Activated T-cell treated with anti-CD3 and anti-CD28 coated beads for 48 hours (primary cell): ENCODE data around the gene SLC25A17.
A peak's percentile ranks its signal among the peaks of the same experiment; 100 is the strongest.
"Not testable (repeated sequence)": the region's sequence is repeated elsewhere in the genome, so short reads cannot be mapped to it uniquely, and the experiment has no call there.

Source experiments
- DNase-seq: peaks from one replicate; pipeline ENCODE4 v3.0.0-alpha.2; 2020; ENCODE audit warnings: low read depth

The SLC25A17 gene, protein sequence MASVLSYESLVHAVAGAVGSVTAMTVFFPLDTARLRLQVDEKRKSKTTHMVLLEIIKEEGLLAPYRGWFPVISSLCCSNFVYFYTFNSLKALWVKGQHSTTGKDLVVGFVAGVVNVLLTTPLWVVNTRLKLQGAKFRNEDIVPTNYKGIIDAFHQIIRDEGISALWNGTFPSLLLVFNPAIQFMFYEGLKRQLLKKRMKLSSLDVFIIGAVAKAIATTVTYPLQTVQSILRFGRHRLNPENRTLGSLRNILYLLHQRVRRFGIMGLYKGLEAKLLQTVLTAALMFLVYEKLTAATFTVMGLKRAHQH

DNA sequence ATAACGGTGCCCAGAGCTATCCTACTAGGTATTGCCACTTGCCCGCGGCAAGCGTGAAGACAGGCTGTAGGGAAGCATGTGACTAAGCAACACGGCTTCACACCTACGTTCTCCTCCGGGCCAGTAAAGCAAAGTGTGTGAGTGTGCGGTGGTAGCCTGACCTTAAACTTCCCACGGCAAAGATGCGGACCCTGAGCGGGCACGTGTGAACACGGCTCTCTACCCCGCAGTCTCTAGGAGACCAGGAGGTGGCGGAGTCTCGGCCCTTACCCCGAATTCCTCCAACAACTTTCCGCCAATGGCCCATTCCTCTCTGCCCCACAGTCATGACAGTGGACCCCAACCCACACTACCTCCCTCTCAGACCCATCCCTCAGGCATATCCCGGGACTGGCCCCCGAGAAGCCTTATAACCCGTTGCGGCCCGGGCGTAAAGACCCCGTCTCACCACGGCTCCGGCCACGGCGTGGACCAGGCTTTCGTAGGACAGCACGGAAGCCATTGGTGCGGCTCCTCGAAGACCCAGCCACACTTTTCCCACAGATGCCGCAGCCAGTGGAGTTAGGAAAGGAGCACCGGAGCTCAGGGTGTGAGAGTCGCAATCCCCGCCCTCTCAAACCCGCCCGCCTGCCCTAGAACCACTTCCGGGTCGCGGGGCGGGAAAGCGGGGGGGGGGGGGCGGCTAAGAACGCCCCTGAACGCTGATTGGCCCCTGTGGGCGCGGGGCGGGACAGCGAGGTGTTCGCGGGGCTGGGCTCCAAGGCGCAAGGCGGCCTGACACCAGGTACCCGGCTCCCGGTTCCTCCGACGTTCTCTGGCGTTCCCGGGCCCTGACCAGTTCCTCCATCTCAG, at the start of gene SLC25A17:
Gene SLC25A17, minus strand, starts transcription at position 600 of the 852 bp plus-strand sequence. Its CDS starts 98 bp downstream, at position 502.
- peak; percentile 84 for DNase-seq

DNA sequence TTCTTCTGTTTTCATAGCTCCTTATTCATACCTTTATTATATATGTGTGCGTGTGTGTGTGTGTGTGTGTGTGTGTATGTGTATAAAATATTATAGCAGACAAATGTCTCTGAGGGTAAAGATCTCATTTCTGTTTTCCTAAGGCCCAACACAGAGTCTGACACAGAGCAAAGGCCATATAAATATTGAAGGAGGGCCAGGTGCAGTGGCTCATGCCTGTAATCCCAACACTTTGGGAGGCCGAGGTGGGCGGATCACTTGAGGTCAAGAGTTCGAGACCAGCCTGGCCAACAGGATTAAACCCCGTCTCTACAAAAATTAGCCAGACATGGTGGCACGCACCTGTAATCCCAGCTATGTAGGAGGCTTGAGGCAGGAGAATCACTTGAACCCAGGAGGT, 49.2 kb upstream of the SLC25A17 start:
- not testable (repeated sequence) for DNase-seq

DNA sequence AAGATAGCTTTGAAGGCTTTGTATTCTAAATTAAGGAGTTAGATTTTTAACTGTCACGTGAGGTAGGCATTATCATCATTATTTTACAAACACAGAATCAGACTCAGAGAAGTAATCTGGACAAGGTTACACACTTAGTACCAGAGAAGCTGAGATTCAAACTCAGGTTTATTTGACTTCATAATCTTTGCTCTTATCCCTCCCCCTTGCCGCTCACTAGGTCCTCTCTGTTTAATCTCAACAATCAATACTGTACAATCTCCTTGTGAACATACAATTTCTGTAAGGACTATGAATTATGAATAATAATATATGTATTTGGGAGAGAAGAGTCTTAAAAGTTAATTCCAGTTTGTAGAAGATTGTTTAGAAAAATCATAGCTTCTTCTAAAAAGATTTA, 48.0 kb upstream of the SLC25A17 start:
- DNase-seq = no peak

DNA sequence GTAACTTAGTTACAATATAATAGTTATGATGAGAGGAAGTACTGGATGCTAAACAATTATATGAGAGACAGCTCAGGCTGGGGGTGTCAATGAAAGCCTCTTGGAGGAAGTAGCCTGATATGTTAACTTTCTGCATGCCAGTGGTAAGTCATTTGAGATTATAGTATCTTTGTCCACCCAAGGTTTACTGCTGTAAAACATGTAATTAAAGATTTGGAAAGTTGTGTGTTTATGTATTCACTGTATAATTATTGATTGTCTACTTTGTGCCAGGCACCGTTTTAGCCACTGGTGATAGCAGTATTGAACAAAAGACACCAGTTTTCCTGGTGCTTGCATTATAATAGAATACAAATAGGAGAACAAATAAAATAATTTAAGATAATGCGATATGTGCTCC, 43.4 kb upstream of the SLC25A17 start:
- no peak for DNase-seq

DNA sequence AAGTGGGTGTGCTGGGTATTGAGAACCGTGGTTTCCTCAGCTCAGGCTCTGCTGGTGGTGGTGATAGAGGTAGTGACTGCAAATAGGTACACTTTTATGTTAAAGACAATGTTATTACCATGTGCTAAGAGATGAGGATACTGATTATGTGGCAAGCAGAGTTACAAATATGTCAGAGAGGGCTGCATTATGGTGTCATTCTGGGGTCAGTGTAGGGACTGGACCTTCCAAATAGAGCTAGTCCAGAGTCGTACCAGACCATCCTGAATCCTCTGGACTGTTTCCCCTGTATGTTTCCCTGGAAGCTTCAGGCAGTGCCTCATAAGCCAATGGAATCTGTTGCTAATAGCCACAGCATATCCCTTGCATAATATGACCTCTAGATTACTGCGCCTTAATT, 42.9 kb upstream of the SLC25A17 start, which contains the start of gene DNAJB7:
Gene DNAJB7, minus strand, starts transcription at position 101 of the 400 bp plus-strand sequence. CDS start 119 bp downstream, outside the sequence.
- DNase-seq = no peak

DNA sequence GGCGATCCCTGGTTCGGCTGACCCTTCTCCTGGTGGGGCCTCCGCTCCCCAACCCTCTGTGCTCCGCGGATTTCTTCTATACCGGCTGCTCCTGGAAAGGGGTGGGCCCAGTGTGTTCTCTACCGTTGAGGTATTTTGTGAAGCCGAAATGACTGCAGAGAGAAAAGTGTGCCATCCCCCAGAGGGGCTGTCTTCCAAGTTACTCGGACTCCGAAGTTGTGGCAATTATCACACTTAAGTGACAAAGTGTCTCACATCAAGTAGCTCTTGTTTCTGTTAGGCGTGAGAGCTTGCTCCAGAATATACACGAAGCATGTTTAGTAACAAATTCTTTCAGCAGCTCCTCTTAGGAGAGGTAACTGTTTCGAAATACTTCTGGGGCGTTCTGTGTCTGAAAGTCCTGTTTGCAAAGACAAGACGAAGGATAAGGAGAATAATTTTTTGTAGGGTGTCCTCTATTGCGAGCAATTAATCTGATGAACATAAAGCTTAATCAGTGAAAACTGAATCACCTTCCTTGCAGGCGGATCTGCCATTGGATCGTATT, 38.2 kb upstream of the SLC25A17 start:
- DNase-seq = no peak

DNA sequence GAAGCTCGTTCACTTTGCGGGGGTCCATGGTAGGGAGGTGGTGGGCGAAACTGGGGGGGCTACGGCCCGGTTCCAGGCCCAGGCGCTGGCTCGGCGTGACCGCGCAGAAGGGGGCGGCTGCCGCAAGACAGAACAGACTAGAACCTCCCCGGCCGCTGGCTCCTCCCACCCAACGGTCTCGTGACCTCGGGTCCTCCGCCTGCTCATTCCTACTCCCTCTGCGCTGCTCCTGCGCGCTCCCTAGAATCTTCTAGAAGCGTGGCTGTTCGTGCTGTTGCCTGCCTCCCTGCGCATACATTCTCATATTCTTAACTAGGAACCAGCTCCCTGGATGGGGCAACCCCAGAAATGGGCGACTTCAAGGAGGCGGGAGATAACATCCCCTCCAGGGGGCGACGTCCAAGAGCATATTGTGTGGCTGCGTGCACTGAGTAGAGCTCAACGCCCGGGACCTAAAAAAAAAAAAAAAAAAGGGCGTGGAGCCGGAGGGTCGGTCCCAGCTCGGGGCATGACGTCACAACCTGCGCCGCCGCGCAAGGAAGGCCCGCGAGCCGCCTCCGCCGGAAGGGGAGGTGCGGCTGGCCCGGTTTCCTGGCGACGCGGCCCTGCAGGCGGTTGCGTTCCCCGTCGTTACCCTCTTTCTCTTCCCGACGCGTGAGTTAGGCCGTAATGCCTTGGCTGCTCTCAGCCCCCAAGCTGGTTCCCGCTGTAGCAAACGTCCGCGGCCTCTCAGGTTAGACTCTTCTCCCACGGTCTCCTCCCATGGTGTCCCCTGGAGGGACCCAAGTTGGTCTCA, 37.6 kb upstream of the SLC25A17 start, which contains the start of the genes ST13 and XPNPEP3:
Gene ST13, minus strand, starts transcription at position 127 of the 796 bp plus-strand sequence. Its CDS starts 99 bp downstream, at position 28.
Gene XPNPEP3, plus strand, starts transcription at position 636 of the 796 bp plus-strand sequence. Its CDS starts 34 bp downstream, at position 670.
- peak; percentile 96 for DNase-seq

DNA sequence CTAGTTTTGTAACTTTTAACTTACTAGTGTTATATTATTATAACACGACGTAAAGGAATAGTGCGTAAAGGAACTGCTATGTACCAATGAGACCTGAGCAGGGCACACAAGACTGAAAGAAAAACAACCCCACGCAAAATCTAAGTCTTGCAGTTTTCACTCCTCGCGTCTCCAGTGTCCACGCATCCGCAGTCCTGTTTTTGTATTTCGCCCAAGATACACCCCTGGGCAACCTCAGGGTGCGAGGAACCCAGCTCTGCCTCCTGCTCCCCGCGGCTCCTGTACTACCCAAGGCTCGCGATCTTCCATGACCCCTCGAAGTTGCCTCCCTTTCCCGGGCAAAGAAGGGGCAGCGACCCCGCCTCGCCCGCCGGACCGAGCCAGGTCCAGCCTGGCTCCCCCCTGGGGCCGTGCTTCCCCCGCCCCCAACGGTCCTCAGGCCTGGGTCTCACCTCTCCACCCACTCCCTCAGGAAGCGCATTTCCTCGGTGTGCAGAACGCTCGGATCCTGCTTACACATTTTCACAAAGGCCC, 36.9 kb upstream of the SLC25A17 start:
- DNase-seq = no peak

DNA sequence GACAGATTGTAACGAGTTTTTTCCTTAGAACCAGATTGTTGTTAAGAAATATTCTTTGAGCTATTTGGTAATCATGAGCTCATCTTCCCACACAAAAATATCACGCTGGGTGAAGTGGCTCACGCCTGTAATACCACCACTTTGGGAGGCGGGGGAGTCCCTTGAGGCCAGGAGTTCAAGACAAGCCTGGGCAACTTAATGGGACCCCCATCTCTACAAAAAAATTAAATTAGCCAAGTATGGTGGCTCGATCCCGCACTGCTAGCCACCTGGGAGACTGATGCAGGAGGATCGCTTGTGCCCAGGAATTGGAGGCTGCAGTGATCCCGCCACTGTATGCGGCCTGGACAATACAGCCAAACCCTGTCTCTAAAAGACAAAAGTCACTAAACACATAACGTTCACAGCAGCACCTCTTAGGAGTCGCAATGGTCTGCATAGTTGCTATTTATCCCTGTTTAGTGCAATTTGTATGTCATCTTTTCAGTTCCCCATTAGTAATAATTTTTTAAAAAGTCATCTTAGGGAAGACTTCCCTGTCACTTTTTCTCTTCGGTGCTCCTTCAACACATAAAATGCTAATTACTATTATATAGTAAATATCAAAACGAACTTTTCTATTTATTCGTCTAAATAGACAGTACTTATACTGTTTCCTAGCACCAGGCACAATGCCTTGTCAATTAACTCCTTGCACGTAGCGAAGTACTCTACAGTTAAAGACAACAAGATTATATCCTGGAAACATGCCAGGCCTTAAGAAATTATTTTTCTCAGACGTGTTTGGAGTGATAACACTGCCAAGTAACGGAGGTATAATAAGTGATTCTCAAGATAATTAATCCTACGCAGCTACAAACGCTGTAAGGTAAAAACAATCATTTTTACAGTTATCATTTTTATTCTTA, 36.2 kb upstream of the SLC25A17 start:
- DNase-seq = peak; percentile 8

DNA sequence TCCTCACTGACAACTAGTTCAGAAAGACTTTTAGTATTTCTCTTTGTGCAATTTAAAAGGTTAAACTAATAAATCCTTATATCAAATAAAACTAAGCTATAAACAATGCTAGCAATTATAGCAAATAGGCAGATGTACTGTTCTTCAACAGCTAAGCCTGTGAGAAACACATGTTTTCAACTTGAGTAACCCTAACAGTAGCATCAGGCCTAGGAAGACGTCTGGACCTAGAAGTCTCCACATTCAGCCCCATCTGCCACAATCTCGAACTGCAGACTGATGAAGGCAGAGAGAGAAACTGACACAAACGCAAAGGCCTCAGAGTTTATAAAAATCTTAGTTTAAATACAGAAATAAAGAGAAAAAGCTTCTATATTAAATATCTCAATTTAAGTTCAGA, 34.8 kb upstream of the SLC25A17 start:
- no peak for DNase-seq

DNA sequence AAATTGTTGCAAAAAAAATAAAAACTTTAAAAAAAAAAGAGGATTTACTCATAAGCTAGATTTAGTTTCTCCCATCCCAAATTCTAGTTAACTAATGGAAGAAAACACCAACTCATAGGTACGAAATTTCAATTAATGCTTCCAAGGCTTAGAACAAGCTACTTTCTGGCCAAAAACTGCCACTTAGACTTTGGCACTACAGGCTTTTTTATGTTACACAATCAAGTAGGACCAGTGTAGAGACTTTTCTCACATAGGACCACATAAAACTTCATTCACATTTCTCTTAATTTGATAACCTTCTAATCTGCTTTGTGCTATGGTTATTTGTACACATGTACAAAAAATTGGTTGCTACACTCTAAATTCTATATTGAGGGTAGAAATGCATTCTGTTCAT, 34.2 kb upstream of the SLC25A17 start:
- DNase-seq = no peak

DNA sequence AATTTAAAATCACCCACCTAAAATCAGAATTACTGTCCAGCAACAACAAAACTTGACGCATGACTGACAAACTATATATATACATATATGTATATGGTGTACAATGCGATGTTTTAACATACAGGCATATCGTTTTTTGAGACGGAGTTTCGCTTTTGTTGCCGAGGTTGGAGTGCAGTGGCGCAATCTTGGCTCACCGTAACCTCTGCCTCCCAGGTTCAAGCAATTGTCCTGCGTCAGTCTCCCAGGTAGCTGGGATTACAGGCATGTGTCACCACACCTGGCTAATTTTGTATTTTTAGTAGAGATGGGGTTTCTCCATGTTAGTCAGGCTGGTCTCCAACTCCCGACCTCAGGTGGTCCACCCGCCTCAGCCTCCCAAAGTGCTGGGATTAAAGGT, 26.7 kb upstream of the SLC25A17 start:
- DNase-seq = not testable (repeated sequence)

DNA sequence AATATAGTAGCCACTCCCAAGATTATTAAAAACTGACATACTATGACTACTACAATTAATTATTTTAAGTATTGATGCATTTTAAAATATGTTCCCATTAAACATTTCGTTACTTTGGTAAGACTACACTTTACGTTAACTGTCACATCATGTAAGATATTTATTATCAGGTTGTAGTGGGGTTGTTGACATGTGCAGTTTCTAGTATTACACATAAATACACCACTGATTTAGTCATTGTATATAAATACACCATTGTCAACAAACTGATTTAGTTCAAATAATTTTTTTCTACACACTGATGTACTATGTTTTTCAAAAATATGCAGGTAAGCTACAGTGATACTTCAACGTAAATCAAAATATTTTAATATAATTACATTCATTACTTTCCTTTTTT, 25.8 kb upstream of the SLC25A17 start:
- no peak for DNase-seq

DNA sequence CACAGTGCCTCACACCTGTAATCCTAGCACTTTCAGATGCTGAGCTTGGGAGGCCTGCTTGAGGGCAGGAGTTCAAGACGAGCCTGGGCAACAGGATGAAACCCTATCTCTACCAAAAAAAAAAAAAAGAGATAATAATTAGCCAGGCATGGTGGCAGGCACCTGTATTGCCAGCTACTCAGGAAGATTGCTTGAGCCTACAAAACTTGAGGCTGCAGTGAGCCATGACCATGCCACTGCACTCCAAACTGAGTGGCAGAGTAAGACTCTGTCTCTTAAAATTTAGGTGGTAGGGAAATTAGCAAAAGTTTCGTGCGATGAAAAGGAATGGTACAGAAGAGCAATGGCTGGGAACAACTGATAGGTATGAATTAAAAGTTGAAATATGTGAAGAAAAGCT, 19.3 kb upstream of the SLC25A17 start:
- DNase-seq = no peak

DNA sequence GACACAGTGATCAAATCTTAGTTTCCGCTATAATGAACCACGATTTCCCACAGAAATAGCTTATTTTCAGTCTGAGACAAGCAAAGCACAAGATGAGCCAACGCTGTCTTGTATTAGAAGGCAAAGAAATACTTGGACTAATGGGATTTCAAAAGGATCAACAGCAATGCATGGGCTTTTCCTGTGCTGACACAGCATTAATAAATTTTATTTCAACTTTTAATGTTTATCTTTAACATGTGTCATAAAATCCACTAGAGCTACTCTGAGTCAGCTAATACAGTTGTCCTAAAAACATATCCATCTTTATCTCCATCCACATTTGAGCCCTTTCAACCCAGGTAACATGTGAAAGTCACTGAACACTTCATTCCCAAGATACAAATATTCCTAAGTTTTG, 15.5 kb upstream of the SLC25A17 start:
- no peak for DNase-seq

DNA sequence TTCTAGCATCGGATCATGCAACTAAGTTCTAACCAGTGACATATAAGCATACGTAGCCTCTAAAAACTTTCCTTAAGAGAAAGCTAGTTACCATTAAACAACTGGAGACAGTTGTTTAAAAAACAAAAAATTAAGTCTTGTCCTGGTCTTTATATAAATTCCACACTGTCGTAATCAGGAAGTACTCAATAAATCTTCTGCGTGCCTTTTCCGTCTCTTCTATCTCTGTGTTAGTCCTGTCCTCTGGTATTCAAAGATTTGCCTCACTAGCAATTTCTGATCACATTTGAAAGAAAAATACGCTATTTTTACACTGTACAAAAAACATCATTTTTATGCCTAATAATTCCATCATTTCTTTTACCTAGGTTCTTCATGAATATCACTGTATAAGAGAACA, 10.0 kb upstream of the SLC25A17 start:
- DNase-seq = no peak

DNA sequence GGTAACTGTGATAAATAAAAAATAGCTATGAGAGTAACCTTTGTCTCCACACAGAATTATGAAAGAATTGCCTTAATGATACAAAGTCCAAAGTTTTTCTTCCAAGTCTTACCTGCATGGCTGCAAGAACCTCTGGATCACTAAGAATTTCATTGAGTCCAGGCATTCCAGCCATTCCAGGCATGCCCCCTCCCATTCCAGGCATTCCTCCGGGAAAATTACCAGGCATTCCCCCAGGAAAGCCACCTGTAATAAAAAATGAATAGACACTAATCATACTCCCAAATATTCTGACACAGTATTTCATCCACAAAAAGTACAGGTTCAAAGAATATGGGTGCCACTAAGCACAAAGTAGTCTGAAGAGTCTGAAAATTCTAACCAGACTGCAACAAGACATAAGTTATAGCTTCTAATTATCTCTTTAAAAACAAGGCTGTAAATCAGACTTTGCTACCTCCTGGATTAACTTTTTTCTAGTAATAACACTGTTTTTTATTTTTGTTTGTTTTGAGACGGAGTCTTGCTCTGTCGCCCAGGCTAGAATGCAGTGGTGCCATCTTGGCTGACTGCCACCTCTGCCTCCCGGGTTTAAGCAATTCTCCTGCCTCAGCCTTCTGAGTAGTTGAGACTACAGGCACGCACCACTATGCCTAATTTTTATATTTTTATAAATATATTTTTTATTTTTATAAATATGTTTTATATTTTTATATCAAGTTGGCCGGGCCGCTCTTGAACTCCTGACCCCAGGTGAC, 8.0 kb upstream of the SLC25A17 start:
- DNase-seq = no peak

DNA sequence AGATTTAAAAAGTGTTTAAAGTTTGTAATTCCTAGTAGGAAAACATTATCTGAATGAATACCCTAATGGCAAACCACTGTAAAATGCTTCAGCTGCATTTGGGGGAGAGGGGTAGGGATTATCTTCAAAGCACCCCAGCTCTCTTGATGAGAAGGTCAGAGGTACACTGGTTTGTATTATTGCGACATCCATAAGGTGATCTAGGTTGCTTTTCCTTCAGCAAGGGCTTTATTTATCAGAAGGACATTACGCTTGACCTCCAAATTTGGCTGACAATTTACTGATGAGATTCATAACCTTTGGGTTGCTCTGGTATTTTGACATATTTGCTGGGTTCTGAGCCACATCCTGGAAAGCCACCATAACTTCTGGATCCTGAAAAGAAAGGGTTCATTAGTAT, 7.1 kb upstream of the SLC25A17 start:
- DNase-seq = not testable (repeated sequence)

DNA sequence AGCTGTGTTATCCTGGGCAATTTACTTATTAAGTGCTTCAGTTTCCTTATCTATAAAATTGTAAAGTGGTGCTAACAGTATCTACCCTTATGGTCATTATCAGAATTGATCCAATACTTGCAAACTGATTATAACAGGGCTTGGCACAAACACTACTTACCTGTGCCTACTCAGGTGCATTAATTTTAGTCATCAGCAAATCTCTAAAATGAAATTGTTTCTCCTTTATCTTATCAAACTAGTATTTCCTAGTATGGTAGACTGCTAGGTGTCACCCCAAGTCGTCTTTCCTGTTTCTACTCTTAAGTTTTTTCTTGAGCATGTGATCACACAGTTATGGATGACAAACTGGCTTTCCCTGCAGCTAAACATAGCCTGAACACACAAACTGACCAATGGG, 4.3 kb upstream of the SLC25A17 start:
- no peak for DNase-seq
